ENCODE results near the gene HLF.
"Not testable (repeated sequence)": the region's sequence is repeated elsewhere in the genome, so short reads cannot be mapped to it uniquely, and the experiment has no call there.

HLF gene

DNA sequence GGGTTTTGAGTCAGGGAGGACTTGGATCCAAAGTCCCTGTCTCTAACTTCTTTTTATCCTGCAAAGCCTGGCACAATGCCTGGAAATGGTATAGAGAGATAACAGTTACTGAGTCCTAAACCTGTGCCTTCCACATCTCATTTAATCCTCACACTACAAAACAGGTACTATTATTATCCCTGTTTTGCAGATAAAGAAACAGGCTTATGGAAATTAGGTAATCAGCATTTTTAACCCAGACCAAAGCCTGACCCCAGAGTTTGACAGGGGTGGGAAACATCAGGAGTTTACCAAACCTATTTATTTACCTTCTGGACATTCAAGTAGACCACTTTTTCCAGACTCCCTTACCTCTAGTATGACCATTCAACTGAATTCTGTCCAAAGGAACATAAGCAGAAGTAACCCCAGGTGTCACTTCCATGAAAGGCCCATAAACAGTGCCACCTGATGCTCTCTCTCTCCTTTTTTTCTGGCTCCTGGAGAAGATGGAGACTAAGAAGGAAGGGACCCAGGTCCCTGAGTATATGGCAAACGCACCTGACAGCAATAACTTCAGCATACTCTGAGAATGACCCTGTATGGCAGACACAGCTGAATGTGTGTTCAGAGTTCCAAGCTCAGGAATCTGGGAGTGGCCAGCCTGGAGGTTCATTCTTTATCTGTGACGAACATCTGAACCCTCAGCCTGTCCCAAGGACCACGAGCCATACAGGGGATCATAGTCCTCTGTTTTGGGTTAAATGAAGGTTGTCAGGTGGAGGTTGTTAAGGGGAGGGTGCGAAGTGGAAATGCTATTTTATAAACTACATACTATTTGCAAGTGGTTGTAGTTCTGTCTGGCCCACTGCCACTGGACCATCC, 62.7 kb downstream of the HLF start:
- no peak for DNase-seq (ENCODE audit: low read depth in 3 of 3, low spot score in 1 of 3)

GRCh38 chr17:55328514-55328913, 63.8 kb downstream of the HLF start:
- not testable (repeated sequence) for DNase-seq (ENCODE audit: low read depth in 3 of 3, low spot score in 1 of 3)

- DNase-seq (ENCODE audit: low read depth in 3 of 3, low spot score in 1 of 3), result no peak
These were observed 65.7 kb downstream of the HLF start for GRCh38 chr17:55330344-55330933.

DNA sequence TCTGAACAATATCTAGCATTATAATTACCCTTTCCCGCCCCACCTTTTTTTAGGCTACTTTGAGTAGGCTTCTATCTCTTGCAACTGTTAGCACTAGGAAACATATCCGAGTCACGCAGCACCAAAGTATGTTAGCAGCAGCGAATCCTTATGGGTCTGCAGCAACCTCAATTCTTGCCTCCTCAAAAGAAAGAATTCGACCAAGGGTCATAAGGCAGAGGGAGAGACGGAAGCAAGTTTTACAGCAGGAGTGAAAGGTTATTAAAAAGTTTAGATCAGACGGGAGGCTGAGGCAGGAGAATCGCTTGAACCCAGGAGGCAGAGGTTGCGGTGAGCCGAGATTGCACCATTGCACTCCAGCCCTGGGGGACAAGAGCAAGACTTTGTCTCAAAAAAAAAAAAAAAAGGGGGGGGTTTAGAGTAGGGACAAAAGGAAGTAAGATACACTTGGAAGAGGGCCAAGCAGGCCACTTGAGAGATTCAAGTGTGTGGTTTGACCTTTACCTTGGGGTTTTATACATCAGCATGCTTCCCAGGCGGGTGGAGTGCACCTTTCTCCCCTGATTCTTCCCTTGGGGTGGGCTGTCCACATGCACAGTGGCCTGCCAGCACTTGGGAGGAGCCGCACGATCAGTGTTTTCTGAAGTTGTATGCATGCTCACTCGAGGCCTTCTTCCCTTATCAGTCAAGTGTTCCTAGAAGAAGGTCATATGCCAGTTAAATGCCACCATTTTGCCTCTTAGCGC, 67.7 kb downstream of the HLF start:
- no peak for DNase-seq (ENCODE audit: low read depth in 3 of 3, low spot score in 1 of 3)

DNA sequence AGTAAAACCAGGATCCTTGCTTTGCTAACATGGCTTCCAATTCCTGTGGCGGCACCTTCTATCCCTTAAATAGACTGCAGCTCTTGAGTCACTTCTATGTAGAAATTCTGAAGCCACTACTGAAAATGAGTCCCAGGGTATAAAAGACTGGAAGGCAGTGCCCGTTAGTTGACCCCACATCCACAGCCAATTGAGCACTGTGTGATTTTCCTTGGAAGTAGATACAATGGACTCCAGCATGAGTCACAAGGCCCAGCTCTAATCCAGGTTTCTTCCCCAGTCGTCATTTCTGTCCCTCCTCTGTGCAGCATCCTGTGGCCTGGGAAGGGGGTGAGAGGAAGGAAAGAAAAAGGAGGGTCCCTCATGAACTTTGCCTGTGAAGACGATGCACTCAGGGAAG, 69.5 kb downstream of the HLF start:
- DNase-seq (ENCODE audit: low read depth in 3 of 3, low spot score in 1 of 3), result no peak

- no peak for DNase-seq (ENCODE audit: low read depth in 3 of 3, low spot score in 1 of 3)
These were observed 70.3 kb downstream of the HLF start for GRCh38 chr17:55334881-55335540.

DNA sequence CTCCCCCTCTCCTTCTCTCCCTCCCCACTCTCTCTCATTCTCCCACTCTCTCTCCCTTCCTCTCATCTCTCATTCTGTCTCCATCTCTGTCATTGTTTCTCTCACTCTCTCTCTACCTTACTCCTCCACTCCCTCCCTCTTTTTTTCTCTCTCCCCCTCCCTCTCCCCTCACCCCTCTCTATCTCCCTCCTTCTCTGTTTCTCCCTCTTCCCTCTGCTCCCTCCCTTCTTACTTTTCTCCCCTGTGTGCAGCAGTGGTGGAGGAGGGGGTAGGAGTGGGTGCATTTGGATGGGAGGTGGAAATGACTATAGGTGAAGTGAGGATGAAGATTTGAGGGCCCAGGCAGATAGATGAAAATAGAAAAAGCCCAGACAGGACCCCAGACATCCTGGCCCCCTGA, 70.9 kb downstream of the HLF start:
- no peak for DNase-seq (ENCODE audit: low read depth in 3 of 3, low spot score in 1 of 3)

- no peak for DNase-seq (ENCODE audit: low read depth in 3 of 3, low spot score in 1 of 3)
These were observed 71.7 kb downstream of the HLF start for GRCh38 chr17:55336426-55336825.

GRCh38 chr17:55340176-55340575, 75.4 kb downstream of the HLF start:
- no peak for DNase-seq (ENCODE audit: low read depth in 3 of 3, low spot score in 1 of 3)

- DNase-seq (ENCODE audit: low read depth in 3 of 3, low spot score in 1 of 3), result no peak
These were observed 75.9 kb downstream of the HLF start for GRCh38 chr17:55340686-55341085.

GRCh38 chr17:55341432-55341831, 76.7 kb downstream of the HLF start:
- no peak for DNase-seq (ENCODE audit: low read depth in 3 of 3, low spot score in 1 of 3)

DNA sequence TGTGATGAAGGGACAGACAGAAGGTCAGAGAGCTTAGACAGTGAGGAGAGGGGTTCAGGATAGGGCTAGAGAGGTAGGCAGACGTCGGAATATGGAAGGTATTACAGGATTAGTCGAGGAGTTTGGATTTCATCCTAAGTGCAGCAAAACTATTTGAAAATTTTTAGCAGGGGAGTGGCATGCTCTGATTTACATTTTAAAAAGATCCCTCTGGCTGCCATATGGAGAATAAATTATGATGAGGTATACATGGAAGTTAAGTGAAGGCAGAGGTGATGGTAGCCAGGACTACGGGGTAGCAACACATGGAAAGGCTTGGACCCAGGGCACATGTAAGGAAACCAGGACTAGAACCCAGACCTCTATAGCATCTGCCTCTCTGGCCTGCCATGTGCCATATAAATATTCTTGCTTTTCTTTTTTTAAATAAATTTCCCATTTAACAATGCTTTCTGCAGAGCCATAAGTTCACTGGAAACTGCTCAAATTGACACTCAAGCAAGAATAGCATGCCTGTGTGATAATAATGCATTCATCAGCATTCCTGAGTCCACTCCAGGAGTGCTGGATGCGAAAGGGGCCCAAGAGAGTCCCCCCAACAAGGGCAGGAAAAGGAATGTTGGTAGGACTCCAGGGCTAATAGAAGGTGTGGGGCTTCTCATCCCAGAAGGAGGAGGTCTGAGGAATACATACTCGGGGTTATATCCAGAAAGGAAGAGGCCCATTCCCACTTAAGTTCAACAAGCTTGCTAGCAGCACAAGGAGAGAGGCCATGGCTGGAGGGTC, 78.2 kb downstream of the HLF start:
- no peak for DNase-seq (ENCODE audit: low read depth in 3 of 3, low spot score in 1 of 3)

GRCh38 chr17:55343900-55344513, 79.2 kb downstream of the HLF start:
- DNase-seq (ENCODE audit: low read depth in 3 of 3, low spot score in 1 of 3), result no peak

DNA sequence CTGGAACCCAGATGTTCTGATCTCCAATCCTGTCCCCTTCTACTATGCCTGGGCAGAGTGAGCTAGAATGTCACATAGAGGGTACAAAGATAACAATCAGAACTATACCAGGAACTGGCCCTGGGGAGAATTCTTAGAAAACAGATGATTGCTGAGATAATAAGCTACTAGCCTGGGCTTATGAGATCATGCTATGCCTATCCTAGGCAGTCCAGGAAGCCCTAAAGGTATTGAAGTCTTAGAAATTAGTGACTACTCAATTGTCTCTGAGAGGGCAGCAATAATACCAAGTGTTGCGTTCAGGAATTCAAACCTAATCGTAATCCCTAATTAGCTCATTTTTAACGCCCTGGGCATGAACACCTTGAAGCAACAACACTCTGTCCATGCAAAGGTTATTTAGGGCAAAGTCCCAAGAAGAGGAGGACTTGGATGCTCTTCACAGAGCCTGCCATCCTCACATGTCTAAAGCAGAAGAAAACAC, 79.8 kb downstream of the HLF start:
- DNase-seq (ENCODE audit: low read depth in 3 of 3, low spot score in 1 of 3), result no peak

- DNase-seq (ENCODE audit: low read depth in 3 of 3, low spot score in 1 of 3), result no peak
These were observed 80.4 kb downstream of the HLF start for GRCh38 chr17:55345132-55345531.

- no peak for DNase-seq (ENCODE audit: low read depth in 3 of 3, low spot score in 1 of 3)
These were observed 81.9 kb downstream of the HLF start for GRCh38 chr17:55346658-55347057.

GRCh38 chr17:55347341-55347740, 82.6 kb downstream of the HLF start:
- DNase-seq (ENCODE audit: low read depth in 3 of 3, low spot score in 1 of 3), result no peak

DNA sequence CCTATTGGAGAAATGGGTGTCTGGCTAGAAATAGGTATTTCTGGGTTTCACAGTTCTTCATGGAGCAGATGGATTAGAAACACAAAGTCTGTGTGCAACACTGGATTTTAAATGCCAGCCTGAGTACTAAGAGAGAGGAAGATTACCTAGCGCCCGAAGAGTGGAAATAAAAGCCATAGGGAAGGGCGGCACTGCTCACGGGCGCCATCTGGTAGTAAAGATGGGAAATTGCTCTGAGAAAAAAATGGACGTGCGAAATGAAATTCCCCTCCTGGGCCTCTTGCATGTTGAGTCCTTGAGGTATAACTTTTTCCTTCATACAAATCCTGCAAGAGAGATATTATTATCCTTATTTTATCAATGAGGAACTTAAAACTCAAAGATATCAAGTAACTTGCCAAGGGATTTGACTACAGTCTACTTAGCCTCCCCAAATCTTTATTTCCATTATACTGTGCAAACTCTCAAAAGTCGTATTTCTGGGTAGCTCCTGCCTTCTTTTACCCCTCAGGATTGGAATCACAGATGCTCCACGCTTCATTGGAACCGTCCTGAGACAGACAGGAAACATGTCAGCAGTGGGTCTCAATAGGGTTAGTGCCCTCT, 84.1 kb downstream of the HLF start:
- DNase-seq (ENCODE audit: low read depth in 3 of 3, low spot score in 1 of 3), result peak in 1 of 3 donors; percentile 14

DNA sequence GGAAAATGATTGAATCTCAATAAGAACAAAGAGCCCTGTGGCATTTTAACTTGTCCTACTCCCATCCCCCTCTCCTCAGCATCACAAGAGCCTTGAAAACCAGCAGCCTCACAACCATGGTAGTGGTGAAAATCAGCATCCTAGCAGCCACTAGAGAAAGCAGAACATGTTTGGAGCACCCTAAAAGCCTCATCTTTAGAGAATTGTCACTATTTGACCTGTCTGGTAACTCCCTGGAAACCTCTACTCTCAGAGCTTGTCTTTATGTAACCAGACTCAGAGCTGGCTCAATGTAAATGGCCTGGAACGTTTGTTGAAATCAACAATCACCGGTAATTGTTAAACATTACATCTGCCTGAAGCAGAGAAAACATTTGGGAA, 86.1 kb downstream of the HLF start:
- no peak for DNase-seq (ENCODE audit: low read depth in 3 of 3, low spot score in 1 of 3)

GRCh38 chr17:55351226-55351625, 86.5 kb downstream of the HLF start:
- no peak for DNase-seq (ENCODE audit: low read depth in 3 of 3, low spot score in 1 of 3)

Measured in stimulated activated CD4-positive, alpha-beta T cell treated with anti-CD3 and anti-CD28 coated beads, TNF-alpha, amount 100 ng/mL, for 1 hour (primary cell).